GM12878 (cell line): ENCODE measurements around the gene SF3B4.

Experiments
- EZH2 ChIP-seq: IDR thresholded peaks from 2 replicates; pipeline ENCODE4 v1.6.1; 2012; ENCODE audit warnings: low read depth, mild to moderate bottlenecking, control low read depth, inconsistent platforms, low read length, borderline replicate concordance; ENCODE audit not compliant: control insufficient read depth
- POLR2A ChIP-seq: IDR thresholded peaks from 2 replicates; pipeline ENCODE4 v1.6.1; 2011; ENCODE audit warnings: low read depth, mild to moderate bottlenecking, low read length
- RAD21 ChIP-seq: IDR thresholded peaks from 2 replicates; pipeline ENCODE4 v1.6.1; 2011; ENCODE audit warnings: mild to moderate bottlenecking, low read depth, low read length, moderate library complexity; ENCODE audit not compliant: insufficient read depth
- SIN3A ChIP-seq: IDR thresholded peaks from 2 replicates; pipeline ENCODE4 v1.6.1; 2012; ENCODE audit warnings: low read depth, low read length, improper control_type of control experiment
- SMC3 ChIP-seq: IDR thresholded peaks from 2 replicates; pipeline ENCODE4 v1.6.1; 2011; ENCODE audit warnings: low read length, improper control_type of control experiment, borderline replicate concordance
- SREBF2 ChIP-seq: IDR thresholded peaks from 2 replicates; pipeline ENCODE4 v1.6.1; 2012; ENCODE audit warnings: mild to moderate bottlenecking, low read length
- TAF1 ChIP-seq: IDR thresholded peaks from 2 replicates; pipeline ENCODE4 v1.6.1; 2011; ENCODE audit warnings: mild to moderate bottlenecking, low read depth, low read length, borderline replicate concordance
- TF ChIP-seq, protein P1 (sequence below), 3 experiments: IDR thresholded peaks in 2 of 3; conservative IDR thresholded peaks in 1 of 3; 2 replicates each; pipeline ENCODE4 v1.5.1; 2011; ENCODE audit warnings: low read depth in 3 of 3, low read length in 3 of 3, mild to moderate bottlenecking in 3 of 3, control low read depth in 2 of 3, moderate library complexity in 2 of 3, inconsistent platforms in 1 of 3, mixed read lengths in 1 of 3; ENCODE audit not compliant: control insufficient read depth in 2 of 3, insufficient read depth in 1 of 3; ENCODE audit errors: extremely low read depth in 1 of 3

DNA sequence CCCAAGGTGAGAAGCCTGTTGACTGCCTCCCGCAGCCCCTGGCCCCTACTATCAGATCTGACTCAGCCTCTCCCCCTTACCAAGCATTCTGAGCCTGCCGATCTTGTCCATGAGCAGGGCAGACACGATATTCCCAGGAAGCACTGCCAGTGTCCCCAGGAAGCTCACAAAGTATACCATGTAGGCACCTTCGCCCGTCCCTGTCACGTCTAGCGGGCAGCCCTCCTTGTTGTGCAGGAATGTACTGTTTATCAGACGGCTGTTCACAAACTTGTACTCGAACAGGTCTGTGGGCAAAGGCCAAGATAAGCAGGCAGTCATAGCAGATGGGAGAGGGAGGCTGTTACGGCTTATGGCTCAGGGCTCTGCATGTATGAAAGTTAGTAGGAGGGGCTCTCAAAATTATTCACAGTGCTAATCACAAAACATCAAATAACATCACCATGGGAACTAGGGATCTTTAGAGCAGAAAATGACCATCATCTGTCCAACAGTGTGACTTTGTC lies 21.0 kb downstream of the SF3B4 start:
- no peak for TF ChIP-seq SIN3A
- TF ChIP-seq EZH2: no peak
- TF ChIP-seq POLR2A: no peak
- TF ChIP-seq, protein P1, sequence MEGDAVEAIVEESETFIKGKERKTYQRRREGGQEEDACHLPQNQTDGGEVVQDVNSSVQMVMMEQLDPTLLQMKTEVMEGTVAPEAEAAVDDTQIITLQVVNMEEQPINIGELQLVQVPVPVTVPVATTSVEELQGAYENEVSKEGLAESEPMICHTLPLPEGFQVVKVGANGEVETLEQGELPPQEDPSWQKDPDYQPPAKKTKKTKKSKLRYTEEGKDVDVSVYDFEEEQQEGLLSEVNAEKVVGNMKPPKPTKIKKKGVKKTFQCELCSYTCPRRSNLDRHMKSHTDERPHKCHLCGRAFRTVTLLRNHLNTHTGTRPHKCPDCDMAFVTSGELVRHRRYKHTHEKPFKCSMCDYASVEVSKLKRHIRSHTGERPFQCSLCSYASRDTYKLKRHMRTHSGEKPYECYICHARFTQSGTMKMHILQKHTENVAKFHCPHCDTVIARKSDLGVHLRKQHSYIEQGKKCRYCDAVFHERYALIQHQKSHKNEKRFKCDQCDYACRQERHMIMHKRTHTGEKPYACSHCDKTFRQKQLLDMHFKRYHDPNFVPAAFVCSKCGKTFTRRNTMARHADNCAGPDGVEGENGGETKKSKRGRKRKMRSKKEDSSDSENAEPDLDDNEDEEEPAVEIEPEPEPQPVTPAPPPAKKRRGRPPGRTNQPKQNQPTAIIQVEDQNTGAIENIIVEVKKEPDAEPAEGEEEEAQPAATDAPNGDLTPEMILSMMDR (IDR thresholded peaks at IDR 0.05 in 2 of 3, conservative IDR thresholded peaks at IDR 0.05 in 1 of 3; ENCODE audit: control insufficient read depth in 2 of 3, extremely low read depth in 1 of 3, insufficient read depth in 1 of 3, low read depth in 3 of 3, low read length in 3 of 3): no peak
- no peak for TF ChIP-seq TAF1
- TF ChIP-seq SREBF2: no peak
- no peak for TF ChIP-seq RAD21
- no peak for TF ChIP-seq SMC3
